Measurements from ENCODE around the gene RHOBTB1.

Gene RHOBTB1

DNA sequence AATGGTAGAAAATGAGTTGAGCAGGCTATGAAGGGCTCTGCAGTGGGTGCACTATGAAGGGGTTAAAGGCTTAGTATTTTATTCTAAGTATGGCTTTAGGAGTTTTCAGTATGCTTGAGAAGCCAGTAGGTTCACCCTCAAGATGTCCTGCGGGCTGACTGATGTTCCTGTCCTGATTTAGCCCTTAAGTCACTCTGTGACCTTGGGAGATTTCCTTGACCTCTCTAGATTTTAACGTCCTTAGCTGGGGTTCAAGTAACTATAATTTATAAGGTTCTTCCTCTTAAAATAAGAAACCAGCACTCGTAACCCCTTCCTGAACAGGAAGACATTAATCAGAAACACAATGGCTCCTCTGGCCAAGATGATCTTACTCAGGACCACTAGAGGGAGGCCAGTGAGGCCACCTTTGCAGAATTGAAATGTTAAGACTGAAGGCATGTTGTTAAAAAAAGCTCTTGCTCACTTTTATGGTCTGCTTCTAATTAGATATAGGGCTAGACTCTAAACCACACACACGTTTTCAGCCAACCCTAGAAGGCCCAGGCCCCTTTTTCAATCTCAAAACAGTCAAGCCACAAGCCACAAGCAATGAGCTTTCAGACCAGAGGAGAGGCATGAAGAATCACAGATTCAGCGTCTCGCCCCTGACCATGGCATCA, 123.8 kb downstream of the RHOBTB1 start:
- DNase-seq (ENCODE audit: low read depth in 2 of 2) = no peak
